GM18858 (cell line): ENCODE measurements around the gene RINL.
"Not testable (repeated sequence)": the region's sequence is repeated elsewhere in the genome, so short reads cannot be mapped to it uniquely, and the experiment has no call there.

Source experiments
- ATAC-seq: cut with Tn5 transposase; IDR thresholded peaks from one replicate; pipeline ENCODE4 v1.9.1; 2021; ENCODE audit not compliant: unreplicated experiment

The RINL gene

DNA sequence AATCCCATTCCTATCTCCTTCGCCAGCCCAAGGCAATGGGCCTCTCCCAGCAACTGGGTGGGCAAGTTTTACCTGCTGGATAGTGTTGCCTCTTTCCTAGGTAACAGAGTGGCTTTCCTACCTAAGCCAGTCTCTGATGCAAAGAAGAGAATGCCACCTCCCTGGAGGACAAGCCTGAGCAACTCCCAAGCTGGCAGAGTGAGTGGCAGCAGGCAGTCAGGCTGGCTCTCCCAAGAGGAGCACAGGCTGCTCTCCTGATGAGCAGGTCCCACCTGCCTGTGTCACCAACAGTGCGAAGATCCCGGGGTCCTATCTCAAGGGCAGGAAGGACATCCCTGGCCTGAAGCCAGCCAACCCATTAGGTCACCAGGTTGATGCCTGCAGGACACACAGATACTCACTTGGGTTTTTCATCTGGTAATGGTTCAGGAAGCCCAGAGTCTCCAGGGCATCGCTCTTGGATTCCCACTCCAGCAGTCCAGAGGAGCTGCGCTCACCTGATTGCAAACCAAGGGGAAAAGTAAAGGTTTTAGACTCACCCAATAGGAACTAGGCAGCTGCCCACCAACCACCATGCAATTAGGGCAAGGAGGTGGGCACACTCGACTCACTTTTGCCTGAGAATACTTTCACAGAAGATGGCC, 41.0 kb downstream of the RINL start:
- no peak for ATAC-seq

DNA sequence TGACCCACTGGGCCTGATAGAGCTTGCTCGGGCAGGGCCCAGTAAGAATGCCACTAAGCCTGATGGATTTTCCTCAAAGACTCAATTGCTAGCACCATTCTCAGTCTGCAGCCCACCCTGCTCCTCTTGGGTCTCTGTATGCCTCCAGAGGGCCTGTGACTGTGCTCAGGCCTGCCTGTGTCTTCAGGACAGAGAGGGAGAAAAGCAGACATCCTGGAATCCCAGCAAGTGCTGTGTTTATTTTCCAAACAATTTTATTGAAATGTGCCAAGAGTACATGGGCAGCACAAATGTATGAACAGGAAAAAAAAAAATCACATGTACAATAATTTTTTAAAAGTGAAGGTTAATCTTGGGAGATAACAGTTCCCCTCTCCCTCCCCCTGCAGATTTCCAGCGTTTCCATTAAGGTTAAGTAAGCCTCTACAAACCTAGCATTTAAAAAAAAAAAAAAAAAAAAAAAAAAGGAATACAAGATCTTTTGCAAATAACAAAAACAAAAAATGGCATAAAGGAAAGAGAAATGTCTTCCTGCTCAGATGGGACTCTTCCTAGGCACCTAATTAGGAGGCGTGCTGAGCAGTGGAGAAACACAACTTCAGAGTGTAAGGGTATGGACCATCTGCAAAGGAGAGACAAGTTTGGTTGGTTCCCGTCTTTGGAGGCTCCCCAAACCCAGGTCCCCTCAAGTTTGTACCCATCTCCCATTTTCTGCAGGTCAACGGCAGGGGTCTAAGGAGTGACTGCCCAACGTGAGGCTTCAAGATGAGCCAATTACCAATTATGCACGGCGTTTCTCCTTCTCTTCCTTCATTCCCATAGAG, 41.7 kb downstream of the RINL start:
- no peak for ATAC-seq

GRCh38 chr19:38834590-38834989, 43.5 kb downstream of the RINL start:
- no peak for ATAC-seq

DNA sequence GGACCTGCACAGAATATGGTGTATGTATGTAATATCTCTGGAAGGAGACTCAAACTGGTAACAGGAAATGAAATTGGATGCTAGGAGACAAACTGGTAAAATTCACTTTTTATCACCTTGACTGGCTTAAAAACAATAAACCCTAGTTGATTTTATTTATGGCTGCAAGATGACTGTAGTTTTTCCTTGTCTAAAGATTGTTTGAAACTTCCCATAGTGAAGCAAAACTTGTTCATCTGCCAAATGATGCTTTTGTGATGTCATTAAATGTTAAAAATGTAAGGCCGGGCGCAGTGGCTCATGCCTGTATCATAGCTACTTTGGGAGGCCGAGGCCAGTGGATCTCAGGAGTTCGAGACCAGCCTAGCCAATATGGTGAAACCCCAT, 44.0 kb downstream of the RINL start:
- ATAC-seq, result no peak

GRCh38 chr19:38833092-38833425, 45.0 kb downstream of the RINL start:
- ATAC-seq, result no peak

GRCh38 chr19:38831142-38831605, 46.9 kb downstream of the RINL start:
- no peak for ATAC-seq

- ATAC-seq, result no peak
Observed at GRCh38 chr19:38830039-38830733, 47.9 kb downstream of the RINL start.

GRCh38 chr19:38829203-38829602, 48.9 kb downstream of the RINL start:
- not testable (repeated sequence) for ATAC-seq

DNA sequence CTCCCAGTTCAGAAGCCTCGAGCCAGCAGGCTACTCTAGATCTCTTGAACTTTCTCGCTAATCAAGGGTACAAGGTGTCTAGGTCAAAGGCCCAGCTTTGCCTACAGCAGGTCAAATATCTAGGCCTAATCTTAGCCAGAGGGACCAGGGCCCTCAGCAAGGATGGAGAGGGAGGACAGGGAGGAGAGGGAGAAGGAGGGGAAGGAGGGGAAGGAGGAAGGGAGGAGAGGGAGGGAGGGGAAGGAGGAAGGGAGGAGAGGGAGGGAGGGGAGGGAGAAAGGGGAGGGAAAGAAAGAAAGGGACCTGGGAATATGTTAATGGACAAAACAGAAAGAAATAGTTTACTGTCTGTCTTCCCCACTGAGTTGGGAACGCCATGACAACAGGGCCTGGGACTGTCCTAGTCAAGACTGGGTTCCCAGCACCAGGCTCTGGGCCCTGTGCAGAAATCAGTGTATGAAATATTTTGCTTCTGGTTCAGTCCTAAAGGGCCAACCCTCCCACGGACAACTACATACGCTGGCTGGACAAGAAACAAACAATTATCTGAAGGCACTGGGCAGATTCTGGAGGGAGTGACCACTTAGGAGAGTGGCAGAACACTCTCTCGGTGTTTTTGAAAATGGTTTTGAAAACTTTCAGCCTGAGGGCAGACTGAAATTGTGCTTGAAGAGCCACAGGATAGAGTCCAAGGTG, 51.1 kb downstream of the RINL start:
- ATAC-seq, result no peak

DNA sequence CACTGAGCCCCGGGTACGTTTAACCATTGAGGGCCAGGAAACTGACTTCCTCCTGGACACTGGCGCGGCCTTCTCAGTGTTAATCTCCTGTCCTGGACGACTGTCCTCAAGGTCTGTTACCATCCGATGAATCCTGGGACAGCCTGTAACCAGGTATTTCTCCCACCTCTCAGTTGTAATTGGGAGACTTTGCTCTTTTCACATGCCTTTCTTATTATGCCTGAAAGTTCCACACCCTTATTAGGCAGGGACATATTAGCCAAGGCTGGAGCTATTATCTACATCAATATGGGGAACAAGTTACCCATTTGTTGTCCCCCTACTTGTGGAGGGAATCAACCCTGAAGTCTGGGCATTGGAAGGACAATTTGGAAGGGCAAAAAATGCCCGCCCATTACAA, 52.1 kb downstream of the RINL start:
- ATAC-seq, result not testable (repeated sequence)

DNA sequence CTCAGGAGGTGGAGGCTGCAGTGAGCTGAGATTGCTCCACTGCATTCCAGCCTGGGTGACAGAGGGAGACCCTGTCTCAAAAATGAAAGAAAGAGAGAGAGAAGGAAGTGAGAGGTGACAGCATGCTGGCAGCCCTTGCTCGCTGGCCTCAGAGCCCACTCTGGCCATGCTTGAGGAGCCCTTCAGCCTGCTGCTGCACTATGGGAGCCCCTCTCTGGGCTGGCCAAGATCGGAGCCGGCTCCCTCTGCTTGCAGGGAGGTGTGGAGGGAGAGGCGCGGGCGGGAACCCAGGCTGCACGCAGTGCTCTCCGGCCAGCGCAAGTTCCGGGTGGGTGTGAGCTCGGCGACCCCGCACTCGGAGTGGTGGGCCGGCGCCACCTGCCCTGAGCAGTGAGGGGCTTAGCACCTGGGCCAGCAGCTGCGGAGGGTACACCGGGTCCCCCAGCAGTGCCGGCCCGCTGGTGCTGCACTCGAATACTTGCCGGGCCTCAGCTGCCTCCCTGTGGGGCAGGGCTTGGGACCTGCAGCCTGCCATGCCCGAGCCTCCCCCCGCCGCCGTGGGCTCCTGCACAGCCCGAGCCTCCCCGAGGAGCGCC, 56.7 kb downstream of the RINL start:
- ATAC-seq, result not testable (repeated sequence)

GRCh38 chr19:38819231-38819920, 58.7 kb downstream of the RINL start:
- no peak for ATAC-seq
